Keratinocyte (primary cell): Measurements from ENCODE around the gene CDK14.

Source experiments
- CTCF ChIP-seq, 3 experiments: IDR thresholded peaks in 1 of 3; conservative IDR thresholded peaks in 1 of 3; optimal IDR thresholded peaks in 1 of 3; 2 replicates in 2 of 3; 3 replicates in 1 of 3; pipeline versions ENCODE3 to v1.5.1; 2011; ENCODE audit warnings: low read length in 3 of 3, mild to moderate bottlenecking in 3 of 3, moderate library complexity in 2 of 3, control low read depth in 1 of 3, inconsistent platforms in 1 of 3; ENCODE audit not compliant: insufficient read depth in 2 of 3; ENCODE audit errors: extremely low read depth in 1 of 3
- EZH2 ChIP-seq: IDR thresholded peaks from one replicate; pipeline ENCODE4 v1.6.1; 2012; ENCODE audit warnings: inconsistent platforms, mild to moderate bottlenecking, low read length, moderate library complexity

DNA sequence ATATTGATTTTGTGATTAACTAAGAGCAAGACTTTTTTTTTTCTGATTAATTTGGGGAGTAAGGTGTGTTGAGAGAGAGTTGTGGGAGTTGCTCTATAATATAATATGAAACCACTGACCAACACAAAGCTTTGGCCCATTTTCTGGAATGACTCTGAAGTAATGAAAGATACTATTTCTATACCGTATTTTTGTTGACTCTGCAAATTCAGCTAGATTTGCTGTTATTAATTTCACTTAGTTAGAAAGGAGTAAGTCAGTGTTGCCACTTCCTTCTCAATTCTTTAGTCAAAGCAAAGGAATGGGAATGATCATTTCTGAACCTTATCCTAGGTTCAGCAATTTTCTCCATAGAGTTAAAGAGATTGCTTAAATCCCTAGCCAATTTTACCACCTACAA, 355.1 kb downstream of the CDK14 start:
- no peak for TF ChIP-seq EZH2
- no peak for TF ChIP-seq CTCF (optimal IDR thresholded peaks at IDR 0.05 in 1 of 3, IDR thresholded peaks at IDR 0.05 in 1 of 3, conservative IDR thresholded peaks at IDR 0.05 in 1 of 3; ENCODE audit: extremely low read depth in 1 of 3, insufficient read depth in 2 of 3, low read length in 3 of 3)
